ENCODE results near the gene MRPS17. TPM values are rescaled to one million over a fixed set of nuclear protein-coding genes. Genes with fewer than 3 reads are reported as not detected.
"Not testable (repeated sequence)": the region's sequence is repeated elsewhere in the genome, so short reads cannot be mapped to it uniquely, and the experiment has no call there.

Gene MRPS17
- total RNA-seq: 10 to 100 TPM; 16.6 to 26.8 TPM

GRCh38 chr7:55951637-55952351 is at the start of gene MRPS17:
TSS of gene MRPS17 (plus strand) at chr7:55951877. CDS start at chr7:55953196, 1,319 bp downstream.
- Mint-ChIP-seq H3K9me3 (ENCODE audit: low read depth) (no peaks in the 10 kb centered on the region), H3K36me3 (ENCODE audit: low read depth) (peaks cover 41% of the 10 kb centered on the region), H3K27me3 (peaks cover 2% of the 10 kb centered on the region), H3K4me3 (peak within 1 kb of the TSS; percentile 98), H3K4me1 (peaks cover 16% of the 10 kb centered on the region), H3K27ac (peak within 1 kb of the TSS; percentile 97)
- POLR2A ChIA-PET: interaction anchor here (0.7 kb wide), 1 partner anchor 290 kb away, joined by 3 read pairs; no protein-coding TSS in a partner anchor
- ATAC-seq: peak; percentile 100
- CTCF ChIA-PET: no interaction called here
- DNase-seq: peak; percentile 96
- intact Hi-C loops (cut with DNase I, micrococcal nuclease): loop anchor here (1.0 to 10.0 kb wide), 11 partner anchors 13 to 1193 kb away; partner anchors contain the start of genes CHCHD2 (in 2 of the 2), NIPSNAP2 (in 2 of the 2), ZNF713 (in 2 of the 2) and CCT6A (in 1 of the 2)

DNA sequence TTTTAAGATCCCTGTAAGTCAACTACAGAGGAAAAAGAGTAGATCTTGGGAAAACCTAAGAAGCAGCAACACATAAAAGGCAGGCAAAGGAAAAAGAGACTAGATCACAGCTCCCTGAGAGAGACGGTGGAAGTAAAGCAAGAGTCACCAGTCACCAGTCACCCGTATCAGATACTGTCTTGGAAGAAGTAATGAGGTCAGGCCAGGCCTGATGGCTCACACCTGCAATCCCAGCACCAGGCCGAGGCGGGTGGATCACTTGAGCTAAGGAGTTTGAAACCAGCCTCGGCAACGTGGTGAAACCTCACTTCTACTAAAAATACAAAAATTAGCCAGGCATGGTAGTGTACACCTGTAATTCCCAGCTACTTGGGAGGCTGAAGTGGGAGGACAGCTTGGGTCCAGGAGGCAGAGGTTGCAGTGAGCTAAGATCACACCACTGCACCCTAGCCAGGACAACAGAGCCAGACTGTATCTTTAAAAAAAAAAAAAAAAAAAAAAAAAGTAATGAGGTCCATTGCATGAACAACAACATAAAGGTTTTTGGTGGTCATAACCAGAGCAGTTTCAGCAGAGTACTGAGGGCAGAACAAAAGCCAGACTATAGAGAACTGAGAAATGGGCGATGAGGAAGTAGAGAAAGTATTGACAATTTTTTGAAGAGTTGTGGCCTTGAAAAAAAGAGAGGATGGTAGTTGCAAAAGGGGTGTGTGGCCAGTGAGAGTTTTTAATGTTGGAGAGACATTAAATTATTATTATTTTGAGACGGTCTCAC is 47.5 kb upstream of the MRPS17 start:
- CTCF ChIA-PET: no interaction called here
- ATAC-seq: no peak
- POLR2A ChIA-PET: no interaction called here

DNA sequence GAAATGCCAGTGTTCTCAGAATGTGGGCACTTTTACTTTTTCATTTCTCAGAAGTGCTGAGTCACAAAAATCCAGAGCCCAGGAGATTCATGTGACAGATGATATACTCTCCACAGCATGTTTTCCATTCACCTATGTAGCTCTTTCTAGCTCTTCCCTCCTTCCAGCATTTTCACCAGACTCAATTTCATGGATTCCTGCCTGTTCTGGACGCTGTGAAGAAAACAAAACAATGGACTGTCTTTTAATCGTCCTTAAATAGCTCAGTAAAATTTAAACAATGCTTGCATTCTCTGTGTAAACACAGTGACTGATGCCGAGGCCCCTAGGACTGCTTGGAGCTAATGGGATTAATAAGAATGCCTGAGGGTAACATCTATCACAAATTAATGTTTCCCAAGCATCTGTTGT is 38.9 kb upstream of the MRPS17 start:
- Mint-ChIP-seq H3K27ac (no peak overlapping the region), H3K27me3 (no peaks in the 10 kb centered on the region), H3K4me1 (peaks cover 5% of the 10 kb centered on the region), H3K36me3 (ENCODE audit: low read depth) (peaks cover 18% of the 10 kb centered on the region), H3K9me3 (ENCODE audit: low read depth) (no peaks in the 10 kb centered on the region), H3K4me3 (no peak overlapping the region)
- ChIA-PET CTCF (interaction anchor here (0.7 kb wide), 1 partner anchor 21 kb away, joined by 3 read pairs; no protein-coding TSS in a partner anchor), POLR2A (no interaction called here)
- intact Hi-C loops (cut with DNase I, micrococcal nuclease): no loop called here
- ATAC-seq (no peak), DNase-seq (no peak)

More for the DNA sequence above, 47.5 kb upstream of the MRPS17 start:
- intact Hi-C loops (cut with DNase I, micrococcal nuclease): no loop called here
- Mint-ChIP-seq H3K27me3 (no peaks in the 10 kb centered on the region), H3K36me3 (ENCODE audit: low read depth) (peaks cover 12% of the 10 kb centered on the region), H3K4me3 (no peak overlapping the region), H3K27ac (no peak overlapping the region), H3K9me3 (ENCODE audit: low read depth) (no peaks in the 10 kb centered on the region), H3K4me1 (no peaks in the 10 kb centered on the region)
- no peak for DNase-seq

DNA sequence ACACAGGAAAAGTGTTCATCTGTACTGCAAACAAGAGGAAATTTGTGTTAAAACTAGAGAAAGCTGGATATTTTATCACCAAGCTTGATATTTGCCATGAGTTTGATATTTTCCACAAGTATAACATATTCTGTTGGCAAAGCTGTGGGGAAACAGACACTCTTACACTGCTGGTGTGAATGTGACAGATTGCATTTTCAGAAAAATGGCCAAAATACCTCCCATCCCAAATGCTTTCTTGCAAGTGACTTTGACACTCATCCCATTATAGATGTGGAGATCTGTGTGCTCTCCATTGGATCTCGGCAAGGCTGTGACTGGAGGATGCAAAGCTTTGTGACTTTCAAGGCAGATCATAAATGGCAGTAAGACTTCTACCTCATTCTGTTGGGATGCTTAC is 33.9 kb upstream of the MRPS17 start:
- ATAC-seq (no peak), DNase-seq (no peak)
- Mint-ChIP-seq H3K4me1 (peaks cover 1% of the 10 kb centered on the region), H3K27me3 (no peaks in the 10 kb centered on the region), H3K9me3 (ENCODE audit: low read depth) (no peaks in the 10 kb centered on the region), H3K27ac (no peak overlapping the region), H3K4me3 (no peak overlapping the region), H3K36me3 (ENCODE audit: low read depth) (peaks cover 10% of the 10 kb centered on the region)
- ChIA-PET POLR2A (no interaction called here), CTCF (no interaction called here)
- intact Hi-C loops (cut with DNase I, micrococcal nuclease): no loop called here

DNA sequence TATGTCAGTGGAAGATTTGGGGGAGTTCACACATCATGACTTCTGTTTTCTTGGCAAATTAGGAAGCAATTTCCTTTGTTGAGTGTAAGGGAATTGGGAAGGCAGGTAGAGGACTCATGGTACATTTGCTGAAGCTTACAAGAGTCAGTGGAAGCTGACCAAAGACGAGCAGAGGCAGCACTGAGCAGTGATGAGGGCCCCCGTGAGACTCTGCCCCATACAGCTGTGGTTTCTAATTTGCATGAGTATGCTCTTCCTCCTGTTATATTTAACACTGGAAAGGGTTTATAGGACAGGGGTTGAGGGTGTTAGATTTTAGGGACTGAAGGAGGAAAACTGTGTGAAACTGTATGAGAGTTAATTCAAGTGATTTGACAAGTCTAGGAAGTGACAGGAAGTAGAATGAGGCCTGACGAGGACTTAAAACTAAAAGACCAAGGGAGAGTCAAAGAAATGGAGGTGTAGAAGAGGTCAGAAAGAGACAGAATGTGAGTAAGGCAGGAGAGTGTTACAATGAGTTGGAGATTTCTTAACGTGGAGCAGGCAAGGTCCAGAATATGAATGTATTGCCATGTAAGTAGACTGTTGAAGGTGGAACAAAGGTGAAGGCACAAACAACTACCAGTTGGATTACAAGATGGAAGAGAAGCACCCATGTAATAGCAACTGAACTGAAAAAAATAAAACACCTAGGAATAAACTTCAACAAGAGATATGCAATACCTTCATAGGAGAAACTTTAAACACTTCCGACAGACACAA is 23.5 kb upstream of the MRPS17 start:
- intact Hi-C loops (cut with DNase I, micrococcal nuclease): no loop called here
- Mint-ChIP-seq H3K36me3 (ENCODE audit: low read depth) (peaks cover 14% of the 10 kb centered on the region), H3K9me3 (ENCODE audit: low read depth) (peaks cover 4% of the 10 kb centered on the region), H3K4me1 (no peaks in the 10 kb centered on the region), H3K27ac (no peak overlapping the region), H3K4me3 (no peak overlapping the region), H3K27me3 (no peaks in the 10 kb centered on the region)
- ATAC-seq: no peak
- POLR2A ChIA-PET: no interaction called here
- CTCF ChIA-PET: no interaction called here
- DNase-seq: no peak

GRCh38 chr7:55931421-55932151 is 20.1 kb upstream of the MRPS17 start:
- CTCF ChIA-PET: interaction anchor here (0.6 kb wide), 1 partner anchor 289 kb away, joined by 3 read pairs; no protein-coding TSS in a partner anchor
- peaks cover 10% of the 10 kb centered on the region for H3K36me3 Mint-ChIP-seq (ENCODE audit: low read depth)

DNA sequence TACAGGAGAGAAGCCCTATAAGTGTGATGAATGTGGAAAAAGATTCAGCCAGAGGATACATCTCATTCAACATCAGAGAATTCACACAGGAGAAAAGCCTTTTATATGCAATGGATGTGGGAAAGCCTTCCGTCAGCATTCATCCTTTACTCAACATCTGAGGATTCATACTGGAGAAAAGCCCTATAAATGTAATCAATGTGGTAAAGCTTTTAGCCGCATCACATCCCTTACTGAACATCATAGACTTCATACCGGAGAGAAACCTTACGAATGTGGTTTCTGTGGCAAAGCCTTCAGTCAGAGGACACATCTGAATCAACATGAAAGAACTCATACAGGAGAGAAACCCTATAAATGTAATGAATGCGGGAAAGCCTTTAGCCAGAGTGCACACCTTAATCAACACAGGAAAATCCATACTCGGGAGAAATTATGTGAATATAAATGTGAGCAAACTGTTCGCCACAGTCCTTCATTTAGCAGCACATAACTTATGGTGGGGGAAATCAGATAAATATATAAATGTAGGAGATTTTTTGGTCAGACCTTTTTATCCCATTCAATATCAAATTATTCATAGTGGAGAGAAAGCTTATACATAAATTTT is 12.1 kb upstream of the MRPS17 start:
- H3K9me3 Mint-ChIP-seq (ENCODE audit: low read depth): peaks cover 37% of the 10 kb centered on the region
- no peak for ATAC-seq
- no peak overlapping the region for H3K27ac Mint-ChIP-seq
- H3K4me1 Mint-ChIP-seq: no peaks in the 10 kb centered on the region
- ChIA-PET POLR2A (no interaction called here), CTCF (no interaction called here)
- H3K36me3 Mint-ChIP-seq (ENCODE audit: low read depth): peaks cover 23% of the 10 kb centered on the region
- DNase-seq: no peak
- intact Hi-C loops (cut with DNase I, micrococcal nuclease): no loop called here
- no peaks in the 10 kb centered on the region for H3K27me3 Mint-ChIP-seq
- H3K4me3 Mint-ChIP-seq: no peak overlapping the region

More at GRCh38 chr7:55931421-55932151, 20.1 kb upstream of the MRPS17 start:
- no peak overlapping the region for H3K27ac Mint-ChIP-seq
- intact Hi-C loops (cut with DNase I, micrococcal nuclease): no loop called here
- POLR2A ChIA-PET: no interaction called here
- ATAC-seq (no peak), DNase-seq (no peak)
- H3K4me3 Mint-ChIP-seq: no peak overlapping the region
- no peaks in the 10 kb centered on the region for H3K4me1 Mint-ChIP-seq
- H3K27me3 Mint-ChIP-seq: no peaks in the 10 kb centered on the region
- peaks cover 9% of the 10 kb centered on the region for H3K9me3 Mint-ChIP-seq (ENCODE audit: low read depth)

DNA sequence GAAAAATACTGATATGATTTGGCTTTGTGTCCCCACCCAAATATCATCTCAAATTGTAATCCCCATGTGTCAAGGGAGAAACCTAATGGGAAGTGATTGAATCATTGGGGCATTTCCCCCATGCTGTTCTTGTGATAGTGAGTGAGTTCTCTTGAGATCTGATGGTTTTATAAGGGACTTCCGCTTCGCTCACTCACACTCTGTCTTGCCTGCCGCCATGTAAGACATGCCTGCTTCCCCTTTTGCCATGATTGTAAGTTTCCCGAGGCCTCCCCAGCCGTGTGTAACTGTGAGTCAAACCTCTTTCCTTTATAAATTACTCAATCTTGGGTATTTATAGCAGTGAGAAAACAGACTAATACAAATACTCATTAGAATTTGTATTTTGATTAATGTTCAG is 5.1 kb upstream of the MRPS17 start:
- intact Hi-C loops (cut with DNase I, micrococcal nuclease): no loop called here
- Mint-ChIP-seq H3K27ac (no peak overlapping the region), H3K36me3 (ENCODE audit: low read depth) (peaks cover 8% of the 10 kb centered on the region), H3K9me3 (ENCODE audit: low read depth) (peaks cover 13% of the 10 kb centered on the region), H3K27me3 (peaks cover 2% of the 10 kb centered on the region), H3K4me1 (no peaks in the 10 kb centered on the region), H3K4me3 (no peak overlapping the region)
- CTCF ChIA-PET: no interaction called here
- POLR2A ChIA-PET: no interaction called here
- ATAC-seq: no peak
- no peak for DNase-seq

GRCh38 chr7:55952352-55952671 is 635 bp downstream of the MRPS17 start:
- peak overlapping the region; percentile 97 for H3K27ac Mint-ChIP-seq
- peaks cover 41% of the 10 kb centered on the region for H3K36me3 Mint-ChIP-seq (ENCODE audit: low read depth)
- peak overlapping the region; percentile 98 for H3K4me3 Mint-ChIP-seq
- peak; percentile 36 for DNase-seq
- POLR2A ChIA-PET; CTCF ChIA-PET; H3K9me3 Mint-ChIP-seq (ENCODE audit: low read depth); ATAC-seq; H3K27me3 Mint-ChIP-seq: not testable (repeated sequence)
- H3K4me1 Mint-ChIP-seq: peaks cover 16% of the 10 kb centered on the region
- intact Hi-C loops (cut with DNase I, micrococcal nuclease): loop anchor here (5.0 to 10.0 kb wide), 4 partner anchors 65 to 380 kb away; partner anchors contain the start of genes CHCHD2 (in 1 of the 2), VOPP1 (in 1 of the 2) and ZNF713 (in 1 of the 2)

GRCh38 chr7:55953707-55954475 is 2.2 kb downstream of the MRPS17 start:
- Mint-ChIP-seq H3K27ac (peak overlapping the region; percentile 24), H3K27me3 (peaks cover 2% of the 10 kb centered on the region), H3K4me3 (peak overlapping the region; percentile 98), H3K36me3 (ENCODE audit: low read depth) (peaks cover 49% of the 10 kb centered on the region), H3K4me1 (peaks cover 16% of the 10 kb centered on the region), H3K9me3 (ENCODE audit: low read depth) (no peaks in the 10 kb centered on the region)
- ChIA-PET POLR2A (no interaction called here), CTCF (interaction anchor here (0.6 kb wide), 1 partner anchor 129 kb away, joined by 3 read pairs; no protein-coding TSS in a partner anchor)
- intact Hi-C loops (cut with DNase I, micrococcal nuclease): loop anchor here (5.0 to 10.0 kb wide), 4 partner anchors 67 to 382 kb away; partner anchors contain the start of genes CHCHD2 (in 1 of the 2), VOPP1 (in 1 of the 2) and ZNF713 (in 1 of the 2)
- no peak for DNase-seq
- ATAC-seq: no peak
